Measurements from ENCODE around the gene RGL1. TPM values are rescaled to one million over a fixed set of nuclear protein-coding genes. Genes with fewer than 3 reads are reported as not detected.

RGL1 gene
- total RNA-seq, 1 donor = 24.6 TPM

DNA sequence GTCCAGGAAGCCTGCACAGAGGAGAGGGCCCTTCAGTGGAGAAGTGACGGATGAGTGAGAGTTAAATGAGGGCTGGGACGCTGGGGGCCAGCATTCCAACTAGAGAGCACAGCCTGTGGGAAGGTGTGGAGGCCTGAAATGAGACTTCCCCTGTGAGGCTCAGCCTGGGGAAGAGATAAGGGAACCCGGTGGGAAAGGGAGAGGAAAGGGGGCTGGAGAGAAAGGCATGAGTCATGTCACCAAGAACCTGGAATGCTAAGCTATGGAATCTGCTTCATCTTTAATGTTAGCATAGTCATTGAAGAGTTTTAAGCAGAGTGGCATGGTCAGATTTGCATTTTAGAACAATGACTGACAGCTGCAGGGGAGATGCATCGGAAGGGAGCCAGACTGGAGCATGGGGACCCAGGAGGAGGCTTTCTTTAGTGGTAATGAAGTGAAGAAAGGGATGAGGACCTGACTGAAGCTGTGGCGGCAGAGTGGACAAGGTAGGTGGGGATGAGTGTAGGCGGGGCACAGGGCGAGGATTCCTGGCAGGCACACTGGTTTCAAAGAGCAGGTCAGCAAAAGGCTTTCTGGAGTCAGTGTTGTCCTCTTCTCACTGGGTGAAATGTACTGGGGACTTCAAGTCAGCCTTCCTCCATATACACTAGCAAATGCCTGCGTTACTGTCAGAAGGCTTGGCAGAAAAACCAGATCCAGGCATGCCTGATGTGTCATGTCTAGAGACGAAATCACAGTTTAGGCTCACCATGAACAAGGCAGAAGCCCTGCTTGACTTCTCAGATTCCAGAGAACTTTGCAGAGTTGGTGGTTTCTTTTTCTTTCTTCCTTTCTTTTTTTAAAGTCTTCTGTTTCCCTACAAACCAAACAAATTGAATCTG is 8.0 kb downstream of the RGL1 start:
- TF ChIP-seq, protein P1, sequence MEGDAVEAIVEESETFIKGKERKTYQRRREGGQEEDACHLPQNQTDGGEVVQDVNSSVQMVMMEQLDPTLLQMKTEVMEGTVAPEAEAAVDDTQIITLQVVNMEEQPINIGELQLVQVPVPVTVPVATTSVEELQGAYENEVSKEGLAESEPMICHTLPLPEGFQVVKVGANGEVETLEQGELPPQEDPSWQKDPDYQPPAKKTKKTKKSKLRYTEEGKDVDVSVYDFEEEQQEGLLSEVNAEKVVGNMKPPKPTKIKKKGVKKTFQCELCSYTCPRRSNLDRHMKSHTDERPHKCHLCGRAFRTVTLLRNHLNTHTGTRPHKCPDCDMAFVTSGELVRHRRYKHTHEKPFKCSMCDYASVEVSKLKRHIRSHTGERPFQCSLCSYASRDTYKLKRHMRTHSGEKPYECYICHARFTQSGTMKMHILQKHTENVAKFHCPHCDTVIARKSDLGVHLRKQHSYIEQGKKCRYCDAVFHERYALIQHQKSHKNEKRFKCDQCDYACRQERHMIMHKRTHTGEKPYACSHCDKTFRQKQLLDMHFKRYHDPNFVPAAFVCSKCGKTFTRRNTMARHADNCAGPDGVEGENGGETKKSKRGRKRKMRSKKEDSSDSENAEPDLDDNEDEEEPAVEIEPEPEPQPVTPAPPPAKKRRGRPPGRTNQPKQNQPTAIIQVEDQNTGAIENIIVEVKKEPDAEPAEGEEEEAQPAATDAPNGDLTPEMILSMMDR (IDR thresholded peaks at IDR 0.05; ENCODE audit: extremely low read depth, low read depth, low read length) = no peak
- peak overlapping the region; percentile 66 for H3K4me2 ChIP-seq (ENCODE audit: insufficient read depth, low read length)
- H3K4me1 ChIP-seq (ENCODE audit: insufficient read depth, low read length) = peaks cover 48% of the 10 kb centered on the region
- DNase-seq (ENCODE audit: insufficient read length, low spot score, missing footprints) = peak; percentile 65
- no peaks in the 10 kb centered on the region for H4K20me1 ChIP-seq (ENCODE audit: insufficient read depth, low read length)
- no peaks in the 10 kb centered on the region for H3K27me3 ChIP-seq (ENCODE audit: insufficient read depth, low read length)
- H3K79me2 ChIP-seq (ENCODE audit: insufficient read depth, low read length) = peaks cover 18% of the 10 kb centered on the region
- no peak overlapping the region for H2AFZ ChIP-seq (ENCODE audit: low read length)
- H3K4me3 ChIP-seq (ENCODE audit: insufficient read depth, low read length) = peak overlapping the region; percentile 28
- H3K27ac ChIP-seq (ENCODE audit: low read depth, low read length) = peak overlapping the region; percentile 41
- H3K36me3 ChIP-seq (ENCODE audit: insufficient read depth, low read length) = no peaks in the 10 kb centered on the region
- no peaks in the 10 kb centered on the region for H3K9me3 ChIP-seq (ENCODE audit: low read depth, low read length)

DNA sequence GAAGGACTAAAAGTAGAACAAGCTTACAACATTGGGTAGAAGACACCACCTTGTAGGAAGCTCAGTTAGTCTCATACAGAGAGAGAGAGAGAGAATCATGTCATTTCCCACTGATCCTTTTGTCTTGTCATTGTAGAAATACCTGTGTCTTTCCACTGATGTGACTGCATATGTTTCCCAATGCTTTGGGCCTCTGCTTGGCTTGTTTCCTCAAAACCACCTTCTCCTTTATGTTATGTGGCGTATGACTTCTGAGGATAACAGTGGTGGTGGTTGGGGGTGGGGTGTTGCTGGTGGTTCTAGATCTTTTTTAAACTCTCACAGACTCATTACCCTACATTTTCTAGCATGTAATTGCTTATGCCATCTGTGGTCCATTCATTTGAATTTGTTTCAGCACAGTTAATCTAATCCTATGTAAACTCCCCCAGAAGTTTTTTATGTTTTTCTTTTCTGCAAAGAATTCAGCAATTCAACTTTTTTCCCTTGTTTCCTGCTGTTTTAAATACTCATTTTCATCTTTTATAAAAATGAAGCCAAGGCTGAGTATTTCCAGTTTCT is 9.3 kb downstream of the RGL1 start:
- Histone ChIP-seq H4K20me1 (ENCODE audit: insufficient read depth, low read length) (no peaks in the 10 kb centered on the region), H2AFZ (ENCODE audit: low read length) (no peak overlapping the region), H3K4me2 (ENCODE audit: insufficient read depth, low read length) (no peak overlapping the region), H3K9me3 (ENCODE audit: low read depth, low read length) (no peaks in the 10 kb centered on the region), H3K79me2 (ENCODE audit: insufficient read depth, low read length) (peaks cover 14% of the 10 kb centered on the region), H3K27ac (ENCODE audit: low read depth, low read length) (no peak overlapping the region), H3K4me3 (ENCODE audit: insufficient read depth, low read length) (no peak overlapping the region), H3K4me1 (ENCODE audit: insufficient read depth, low read length) (peaks cover 41% of the 10 kb centered on the region), H3K27me3 (ENCODE audit: insufficient read depth, low read length) (no peaks in the 10 kb centered on the region), H3K36me3 (ENCODE audit: insufficient read depth, low read length) (no peaks in the 10 kb centered on the region)
- DNase-seq (ENCODE audit: insufficient read length, low spot score, missing footprints) = no peak
- TF ChIP-seq, protein P1 (IDR thresholded peaks at IDR 0.05; ENCODE audit: extremely low read depth, low read depth, low read length) = no peak

DNA sequence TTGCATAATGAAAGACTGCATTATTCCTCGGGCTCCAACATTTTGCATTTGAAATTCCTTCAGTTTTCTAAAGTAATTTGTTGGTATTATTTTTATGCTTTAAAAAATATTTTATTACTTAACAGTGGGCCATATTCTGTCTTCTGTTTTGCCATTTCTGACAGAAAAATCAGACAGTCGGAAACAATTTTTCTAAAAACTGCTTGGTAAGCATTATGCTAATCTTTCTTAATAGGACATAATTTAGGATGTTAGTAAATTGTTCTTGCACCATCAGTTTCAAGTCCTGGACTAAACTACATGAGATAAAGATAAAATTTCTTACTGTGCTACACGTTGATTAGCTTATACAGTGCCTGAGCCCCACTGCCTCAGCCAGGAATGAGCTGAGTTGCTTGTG is 11.2 kb downstream of the RGL1 start:
- no peak overlapping the region for H2AFZ ChIP-seq (ENCODE audit: low read length)
- DNase-seq (ENCODE audit: insufficient read length, low spot score, missing footprints) = no peak
- H3K79me2 ChIP-seq (ENCODE audit: insufficient read depth, low read length) = peaks cover 16% of the 10 kb centered on the region
- TF ChIP-seq, protein P1 (IDR thresholded peaks at IDR 0.05; ENCODE audit: extremely low read depth, low read depth, low read length) = no peak
- H3K4me3 ChIP-seq (ENCODE audit: insufficient read depth, low read length) = no peak overlapping the region
- H3K9me3 ChIP-seq (ENCODE audit: low read depth, low read length) = no peaks in the 10 kb centered on the region
- H3K4me2 ChIP-seq (ENCODE audit: insufficient read depth, low read length) = no peak overlapping the region
- H4K20me1 ChIP-seq (ENCODE audit: insufficient read depth, low read length) = no peaks in the 10 kb centered on the region
- no peaks in the 10 kb centered on the region for H3K36me3 ChIP-seq (ENCODE audit: insufficient read depth, low read length)
- peaks cover 39% of the 10 kb centered on the region for H3K4me1 ChIP-seq (ENCODE audit: insufficient read depth, low read length)
- no peaks in the 10 kb centered on the region for H3K27me3 ChIP-seq (ENCODE audit: insufficient read depth, low read length)
- H3K27ac ChIP-seq (ENCODE audit: low read depth, low read length) = no peak overlapping the region
